AG04450 (cell line): ENCODE results near the gene NACC2. TPM values are rescaled to one million over a fixed set of nuclear protein-coding genes. Genes with fewer than 3 reads are reported as not detected.

Experiments
- CTCF ChIA-PET: fragments of 300-600, 350-600 bp; formaldehyde crosslinking; extraction: SDS; loops from one replicate; lab custom pipeline; 2022; ENCODE audit warnings: antibody characterized with exemption, inconsistent platforms; lab: Charles Lee
- POLR2A ChIA-PET: fragments of 350-600 bp; formaldehyde crosslinking; extraction: SDS; loops from one replicate; lab custom pipeline; 2021; ENCODE audit warnings: antibody characterized with exemption, inconsistent platforms; lab: Yijun Ruan, JAX
- DNase-seq: peaks from one replicate; pipeline ENCODE4 v3.0.0-alpha.2; 2011; ENCODE audit warnings: low read depth, low spot score
- H3K27ac ChIP-seq: one replicate; pipeline ENCODE4 v1.5.1; 2012; ENCODE audit warnings: low read depth, low read length, control low read depth
- H3K27me3 ChIP-seq: one replicate; pipeline ENCODE4 v1.6.0; 2012; ENCODE audit warnings: low read length; ENCODE audit not compliant: control insufficient read depth, insufficient read depth
- H3K4me3 ChIP-seq: 2 replicates; pipeline ENCODE4 v1.5.1; 2011; ENCODE audit warnings: mild to moderate bottlenecking, low read depth, low read length, control low read depth
- H3K9me3 ChIP-seq: 2 replicates; pipeline ENCODE4 v1.5.1; 2012; ENCODE audit warnings: low read length; ENCODE audit not compliant: control insufficient read depth, insufficient read depth
- polyA plus RNA-seq: library from polyadenylated mRNA; depleted of rRNA; stranded (reverse); fragments of >200 nt; gene quantifications from 2 replicates; pipeline ENCODE4 v1.2.3, GENCODE V29; 2011
- TF ChIP-seq, protein P1 (sequence below): IDR thresholded peaks from 2 replicates; pipeline ENCODE4 v1.5.1; 2011; ENCODE audit warnings: low read depth, low read length, control low read depth, inconsistent platforms

NACC2 gene
- polyA plus RNA-seq, 1 experiment, result 11.7 TPM

DNA sequence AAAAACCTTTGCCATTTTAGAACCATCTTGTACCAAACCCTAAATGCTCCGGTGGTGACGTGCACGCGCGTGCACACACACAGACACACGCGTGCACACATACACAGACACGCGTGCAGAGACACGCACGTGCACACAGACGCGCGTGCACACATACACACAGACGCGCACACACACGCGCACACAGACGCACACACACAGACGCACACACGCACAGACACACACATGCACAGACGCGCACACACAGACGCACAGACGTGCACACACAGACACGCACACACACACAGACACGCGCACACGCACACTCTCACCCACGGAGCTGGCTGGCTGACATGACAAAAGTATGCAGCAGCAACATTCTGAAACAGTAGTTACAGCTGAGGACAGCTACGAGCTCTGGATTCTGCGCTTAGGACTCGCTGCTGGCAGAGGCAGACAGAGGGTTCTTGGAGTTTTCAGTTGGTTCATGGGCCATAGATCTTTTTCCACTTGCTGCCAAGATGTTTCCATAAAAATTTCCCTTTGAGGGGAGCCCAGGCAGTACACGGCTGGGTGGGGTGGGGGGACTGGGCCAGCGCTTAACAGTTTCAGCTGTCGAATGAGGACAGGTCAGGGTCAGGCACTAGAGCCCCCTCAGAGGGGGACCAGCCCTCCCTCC lies 87.7 kb downstream of the NACC2 start:
- Histone ChIP-seq H3K27me3 (no peaks in the 10 kb centered on the region), H3K9me3 (peaks cover 3% of the 10 kb centered on the region; the same call in 1 of the 2 replicates), H3K4me3 (no peak overlapping the region), H3K27ac (no peak overlapping the region)
- CTCF ChIA-PET, result no interaction called here
- TF ChIP-seq, protein P1, sequence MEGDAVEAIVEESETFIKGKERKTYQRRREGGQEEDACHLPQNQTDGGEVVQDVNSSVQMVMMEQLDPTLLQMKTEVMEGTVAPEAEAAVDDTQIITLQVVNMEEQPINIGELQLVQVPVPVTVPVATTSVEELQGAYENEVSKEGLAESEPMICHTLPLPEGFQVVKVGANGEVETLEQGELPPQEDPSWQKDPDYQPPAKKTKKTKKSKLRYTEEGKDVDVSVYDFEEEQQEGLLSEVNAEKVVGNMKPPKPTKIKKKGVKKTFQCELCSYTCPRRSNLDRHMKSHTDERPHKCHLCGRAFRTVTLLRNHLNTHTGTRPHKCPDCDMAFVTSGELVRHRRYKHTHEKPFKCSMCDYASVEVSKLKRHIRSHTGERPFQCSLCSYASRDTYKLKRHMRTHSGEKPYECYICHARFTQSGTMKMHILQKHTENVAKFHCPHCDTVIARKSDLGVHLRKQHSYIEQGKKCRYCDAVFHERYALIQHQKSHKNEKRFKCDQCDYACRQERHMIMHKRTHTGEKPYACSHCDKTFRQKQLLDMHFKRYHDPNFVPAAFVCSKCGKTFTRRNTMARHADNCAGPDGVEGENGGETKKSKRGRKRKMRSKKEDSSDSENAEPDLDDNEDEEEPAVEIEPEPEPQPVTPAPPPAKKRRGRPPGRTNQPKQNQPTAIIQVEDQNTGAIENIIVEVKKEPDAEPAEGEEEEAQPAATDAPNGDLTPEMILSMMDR, result no peak
- POLR2A ChIA-PET, result no interaction called here
- no peak for DNase-seq

DNA sequence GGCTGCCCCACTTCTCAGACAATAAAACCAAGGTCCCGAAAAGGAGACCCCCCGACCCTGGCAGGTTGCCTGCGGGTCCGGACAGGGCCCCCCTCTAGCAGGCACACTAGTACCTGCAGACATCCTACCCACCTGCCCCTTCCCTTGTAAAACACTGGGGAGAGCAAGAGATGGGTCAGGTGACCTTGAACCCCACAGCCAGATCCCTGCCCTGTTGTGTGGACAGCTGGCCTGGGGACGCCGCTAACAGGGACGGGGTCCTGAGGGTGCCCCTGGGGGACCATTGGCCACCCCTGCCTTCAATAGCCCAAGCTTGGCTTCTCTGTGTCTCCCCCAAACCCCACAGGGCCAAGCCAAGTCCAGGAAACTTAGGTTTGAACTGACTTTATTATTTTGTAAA lies 88.9 kb downstream of the NACC2 start:
- ChIA-PET CTCF (no interaction called here), POLR2A (no interaction called here)
- Histone ChIP-seq H3K9me3 (no peaks in the 10 kb centered on the region; the same call in 1 of the 2 replicates), H3K27ac (no peak overlapping the region), H3K4me3 (no peak overlapping the region), H3K27me3 (no peaks in the 10 kb centered on the region)
- DNase-seq, result no peak
- TF ChIP-seq, protein P1, result no peak

DNA sequence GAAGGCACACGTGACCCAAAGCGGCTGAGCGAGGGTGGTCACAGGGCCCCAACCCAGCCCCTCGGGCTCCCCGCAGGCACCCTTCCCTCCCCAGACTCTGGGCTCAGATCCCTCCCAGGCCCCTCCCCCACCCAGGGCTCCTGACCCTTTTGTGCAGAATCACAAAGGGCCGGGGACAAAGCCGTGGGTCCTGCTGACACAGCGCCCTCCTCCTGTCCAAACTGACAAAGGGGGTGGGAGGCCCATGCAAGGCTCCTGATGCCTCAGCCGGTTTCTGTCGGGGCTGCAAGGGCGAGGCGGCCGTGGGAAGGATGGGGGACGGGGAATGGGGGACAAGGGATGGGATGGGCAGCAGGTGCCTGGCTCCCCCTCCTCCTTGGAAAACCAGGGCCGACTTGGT lies 90.4 kb downstream of the NACC2 start:
- no peaks in the 10 kb centered on the region for H3K27me3 ChIP-seq
- POLR2A ChIA-PET, result no interaction called here
- TF ChIP-seq, protein P1, result no peak

DNA sequence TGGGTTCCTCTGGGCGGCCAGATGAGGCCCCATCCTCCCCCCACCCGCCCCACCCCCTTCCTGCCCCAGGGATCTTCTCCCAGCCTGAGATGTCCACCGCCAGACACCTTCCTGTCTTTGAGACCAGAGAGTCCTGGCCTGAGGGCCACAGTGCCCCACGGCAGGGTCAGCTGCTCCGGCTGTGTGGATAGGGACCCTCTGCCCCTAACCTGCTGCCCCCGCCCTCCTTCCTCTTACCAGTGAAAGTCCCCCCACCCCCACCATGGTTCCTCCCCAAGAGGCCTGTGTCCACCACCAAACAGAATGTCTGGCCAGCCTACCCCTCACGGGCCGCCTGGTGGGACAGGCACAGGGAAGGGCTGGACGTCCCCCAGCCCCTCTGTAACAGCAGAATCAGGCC lies 90.9 kb downstream of the NACC2 start:
- DNase-seq, result no peak
- H3K4me3 ChIP-seq, result no peak overlapping the region
- POLR2A ChIA-PET, result no interaction called here
- TF ChIP-seq, protein P1, result no peak
- H3K9me3 ChIP-seq, result no peaks in the 10 kb centered on the region; the same call in 1 of the 2 replicates
- H3K27me3 ChIP-seq, result no peaks in the 10 kb centered on the region
- H3K27ac ChIP-seq, result no peak overlapping the region
- CTCF ChIA-PET, result no interaction called here

More for the DNA sequence above, 90.4 kb downstream of the NACC2 start:
- CTCF ChIA-PET, result no interaction called here
- DNase-seq, result no peak
- Histone ChIP-seq H3K4me3 (no peak overlapping the region), H3K27ac (no peak overlapping the region), H3K9me3 (no peaks in the 10 kb centered on the region; the same call in 1 of the 2 replicates)

DNA sequence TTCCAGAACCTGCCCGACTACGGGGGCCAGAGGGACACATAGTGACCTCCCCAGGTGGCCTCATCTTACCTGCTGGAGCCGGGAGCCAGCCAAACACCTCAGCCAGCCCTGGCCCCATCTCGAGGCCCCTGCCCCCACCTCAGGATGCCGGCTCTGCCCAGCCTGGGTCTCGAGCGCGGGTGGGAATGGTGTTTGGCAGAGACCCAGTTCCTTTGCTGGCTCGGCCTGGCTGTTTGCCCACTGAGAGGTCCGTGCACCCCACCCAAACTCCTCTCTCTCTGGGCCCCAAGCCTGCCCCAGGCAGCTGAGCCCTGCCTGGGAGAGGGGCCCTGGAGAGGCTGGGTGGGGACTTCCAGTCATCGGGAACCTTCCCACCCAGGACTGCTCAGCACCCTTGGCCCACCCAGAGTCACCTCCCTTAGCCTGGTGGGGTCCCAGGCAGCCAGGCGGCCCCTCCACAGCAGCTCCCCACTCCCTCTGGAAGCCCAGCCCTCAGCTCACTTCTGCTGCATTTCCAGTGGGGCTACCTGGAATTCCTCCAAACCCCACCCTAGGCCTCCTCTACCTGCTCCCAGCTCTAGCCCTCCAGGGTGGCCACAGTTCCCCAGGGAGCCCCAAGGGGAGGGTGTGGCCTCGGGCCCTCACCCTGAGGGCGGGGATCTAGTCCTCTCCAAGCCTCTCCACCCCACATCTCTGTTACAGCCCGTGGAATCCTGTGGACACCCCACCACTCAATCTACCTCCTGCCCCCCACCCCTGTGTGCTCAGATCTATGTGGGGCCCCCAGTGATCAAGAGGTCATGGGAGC lies 91.5 kb downstream of the NACC2 start:
- TF ChIP-seq, protein P1, result no peak
- Histone ChIP-seq H3K27me3 (no peaks in the 10 kb centered on the region), H3K4me3 (no peak overlapping the region), H3K27ac (no peak overlapping the region), H3K9me3 (no peaks in the 10 kb centered on the region; the same call in 1 of the 2 replicates)
- ChIA-PET CTCF (interaction anchor here (1.3 kb wide), 1 partner anchor 48 kb away, joined by 3 read pairs; no protein-coding TSS in a partner anchor), POLR2A (interaction anchor here (0.5 to 0.7 kb wide), 2 partner anchors 92 to 116 kb away, joined by 3 to 4 read pairs; partner anchors contain the start of gene NACC2)
- DNase-seq, result no peak
